H9 (cell line): ENCODE data around the gene PNMA6E. TPM values are rescaled to one million over a fixed set of nuclear protein-coding genes. Genes with fewer than 3 reads are reported as not detected.

Experiments used
- DNase-seq: peaks from one replicate; pipeline ENCODE4 v3.0.0-alpha.2; 2017
- H2AFZ ChIP-seq: one replicate; pipeline ENCODE4 v1.6.1; 2013; ENCODE audit warnings: mild to moderate bottlenecking, low read length, control low read depth, moderate library complexity
- H2AK5ac ChIP-seq: 2 replicates; pipeline ENCODE4 v1.6.1; 2013; ENCODE audit warnings: low read length, control low read depth, mixed read lengths; ENCODE audit not compliant: insufficient read length
- H2BK120ac ChIP-seq: one replicate; pipeline ENCODE4 v1.6.1; 2013; ENCODE audit warnings: low read depth, mild to moderate bottlenecking, low read length, control low read depth, inconsistent platforms; ENCODE audit not compliant: poor library complexity, severe bottlenecking
- H2BK12ac ChIP-seq: 2 replicates; pipeline ENCODE4 v1.6.1; 2013; ENCODE audit warnings: low read length, control low read depth, mixed read lengths, low read depth; ENCODE audit not compliant: insufficient read length
- H2BK15ac ChIP-seq: 2 replicates; pipeline ENCODE4 v1.6.1; 2013; ENCODE audit warnings: low read depth, low read length, control low read depth
- H2BK20ac ChIP-seq: one replicate; pipeline ENCODE4 v1.6.1; 2013; ENCODE audit warnings: low read depth, mild to moderate bottlenecking, low read length, control low read depth, inconsistent platforms; ENCODE audit not compliant: poor library complexity, severe bottlenecking
- H2BK5ac ChIP-seq: 2 replicates; pipeline ENCODE4 v1.6.1; 2013; ENCODE audit warnings: low read length, control low read depth, mixed read lengths; ENCODE audit not compliant: insufficient read length
- H3K14ac ChIP-seq: 2 replicates; pipeline ENCODE4 v1.6.1; 2013; ENCODE audit warnings: low read length, control low read depth; ENCODE audit not compliant: insufficient read depth
- H3K18ac ChIP-seq: 2 replicates; pipeline ENCODE4 v1.6.1; 2013; ENCODE audit warnings: low read depth, mild to moderate bottlenecking, mixed read lengths, low read length, control low read depth; ENCODE audit not compliant: insufficient read length
- H3K23ac ChIP-seq: 2 replicates; pipeline ENCODE4 v1.6.1; 2013; ENCODE audit warnings: low read length, control low read depth, mixed read lengths, low read depth; ENCODE audit not compliant: insufficient read length
- H3K23me2 ChIP-seq: 2 replicates; pipeline ENCODE4 v1.6.1; 2013; ENCODE audit warnings: low read depth, mild to moderate bottlenecking, mixed read lengths, low read length, control low read depth; ENCODE audit not compliant: insufficient read length, poor library complexity, severe bottlenecking
- H3K27ac ChIP-seq: 2 replicates; pipeline ENCODE4 v1.5.1; 2013; ENCODE audit warnings: low read length, control low read depth, mixed read lengths, low read depth; ENCODE audit not compliant: insufficient read length
- H3K27me3 ChIP-seq: 2 replicates; pipeline ENCODE4 v1.6.1; 2013; ENCODE audit warnings: low read length, control low read depth, inconsistent platforms; ENCODE audit not compliant: insufficient read depth
- H3K4ac ChIP-seq: 2 replicates; pipeline ENCODE4 v1.6.1; 2013; ENCODE audit warnings: low read depth, mild to moderate bottlenecking, control low read depth, inconsistent platforms, low read length, moderate library complexity
- H3K4me1 ChIP-seq: 2 replicates; pipeline ENCODE4 v1.6.1; 2013; ENCODE audit warnings: low read length, control low read depth, inconsistent platforms; ENCODE audit not compliant: insufficient read depth
- H3K4me2 ChIP-seq: 2 replicates; pipeline ENCODE4 v1.6.1; 2013; ENCODE audit warnings: low read length, control low read depth, mixed read lengths; ENCODE audit not compliant: insufficient read length, insufficient read depth
- H3K56ac ChIP-seq: 2 replicates; pipeline ENCODE4 v1.6.1; 2013; ENCODE audit warnings: low read depth, mild to moderate bottlenecking, mixed read lengths, low read length, control low read depth; ENCODE audit not compliant: insufficient read length
- H3K79me1 ChIP-seq: 2 replicates; pipeline ENCODE4 v1.6.1; 2013; ENCODE audit warnings: low read depth, mild to moderate bottlenecking, moderate library complexity, low read length, control low read depth, inconsistent platforms; ENCODE audit not compliant: insufficient read depth, poor library complexity, severe bottlenecking
- H3K79me2 ChIP-seq: 2 replicates; pipeline ENCODE4 v1.6.1; 2013; ENCODE audit warnings: low read length, control low read depth, inconsistent platforms; ENCODE audit not compliant: insufficient read depth
- H3K9ac ChIP-seq: 2 replicates; pipeline ENCODE4 v1.6.1; 2013; ENCODE audit warnings: low read length, control low read depth, mixed read lengths; ENCODE audit not compliant: insufficient read length; ENCODE audit errors: extremely low read depth
- H3K9me3 ChIP-seq: one replicate; pipeline ENCODE4 v1.6.1; 2013; ENCODE audit warnings: low read depth, low read length, inconsistent platforms; ENCODE audit not compliant: control insufficient read depth
- H3T11ph ChIP-seq: one replicate; pipeline ENCODE4 v1.6.1; 2013; ENCODE audit warnings: mild to moderate bottlenecking, low read length, control low read depth, inconsistent platforms
- H4K20me1 ChIP-seq: one replicate; pipeline ENCODE4 v1.6.1; 2013; ENCODE audit not compliant: control insufficient read depth, insufficient read length, insufficient read depth
- H4K5ac ChIP-seq: 2 replicates; pipeline ENCODE4 v1.6.1; 2013; ENCODE audit warnings: low read depth, mild to moderate bottlenecking, mixed read lengths, low read length, control low read depth; ENCODE audit not compliant: insufficient read length
- H4K8ac ChIP-seq: replicated peaks from 2 replicates; pipeline ENCODE4 v1.6.1; 2013; ENCODE audit warnings: low read length, control low read depth, mixed read lengths, low read depth; ENCODE audit not compliant: insufficient read length
- H4K91ac ChIP-seq: 2 replicates; pipeline ENCODE4 v1.6.1; 2013; ENCODE audit warnings: low read depth, mild to moderate bottlenecking, moderate library complexity, mixed read lengths, low read length, control low read depth; ENCODE audit not compliant: insufficient read length
- H3K27ac Mint-ChIP-seq, 3 experiments: 2 replicates in 2 of 3; 3 replicates in 1 of 3; pipeline ENCODE4 v1.8.0; 2020 to 2021; ENCODE audit warnings: mixed read lengths in 3 of 3, mild to moderate bottlenecking in 1 of 3, moderate library complexity in 1 of 3
- H3K27me3 Mint-ChIP-seq: 2 replicates; pipeline ENCODE4 v1.8.0; 2021; ENCODE audit warnings: low read depth, mild to moderate bottlenecking, moderate library complexity, mixed read lengths
- H3K36me3 Mint-ChIP-seq, 3 experiments: 2 replicates in 2 of 3; 3 replicates in 1 of 3; pipeline ENCODE4 v1.8.0; 2020 to 2021; ENCODE audit warnings: low read depth in 3 of 3, mixed read lengths in 3 of 3; ENCODE audit not compliant: insufficient read depth in 1 of 3
- H3K4me1 Mint-ChIP-seq, 2 experiments: 2 replicates each; pipeline ENCODE4 v1.8.0; 2020; ENCODE audit warnings: mixed read lengths in 2 of 2
- H3K4me3 Mint-ChIP-seq, 2 experiments: 2 replicates in 1 of 2; 3 replicates in 1 of 2; pipeline ENCODE4 v1.8.0; 2020 to 2021; ENCODE audit warnings: mild to moderate bottlenecking in 2 of 2, mixed read lengths in 2 of 2, moderate library complexity in 1 of 2
- H3K9me3 Mint-ChIP-seq, 2 experiments: 2 replicates in 1 of 2; 3 replicates in 1 of 2; pipeline ENCODE4 v1.8.0; 2020; ENCODE audit warnings: mild to moderate bottlenecking in 2 of 2, mixed read lengths in 2 of 2, moderate library complexity in 1 of 2
- CTCF ChIP-seq: fragments of 200-600 bp; sonication (generic); conservative IDR thresholded peaks from 3 replicates; pipeline ENCODE4 v1.8.0; 2021; ENCODE audit warnings: antibody characterized with exemption, mild to moderate bottlenecking
- WGBS: extraction: QIAGEN DNeasy Blood & Tissue Kit; methylation state at CpG from one replicate; pipeline ENCODE4 v1.1.7; 2013; ENCODE audit warnings: missing lambda C conversion rate, low lambda C conversion rate, mixed read lengths; ENCODE audit not compliant: insufficient read length; ENCODE audit errors: extremely low coverage; 5-methylcytosine and 5-hydroxymethylcytosine counted together
- total RNA-seq: library from RNA; stranded (reverse); gene quantifications from 2 replicates; pipeline ENCODE4 v1.2.1, GENCODE V29; 2021

Gene PNMA6E
- total RNA-seq, 1 experiment from 2014 or later = not detected

- Mint-ChIP-seq H3K27ac (no peak overlapping the region), H3K9me3 (peaks cover 53 to 73% of the 10 kb centered on the region in 2 experiments), H3K4me3 (no peak overlapping the region), H3K36me3 (no peaks in the 10 kb centered on the region; a peak in 1 of 7 replicates), H3K27me3 (peaks cover 7% of the 10 kb centered on the region; the same call in 1 of the 2 replicates), H3K4me1 (no peaks in the 10 kb centered on the region)
- no peak for TF ChIP-seq CTCF
- H3K4me1 ChIP-seq = no peaks in the 10 kb centered on the region
- no peaks in the 10 kb centered on the region for H4K20me1 ChIP-seq
- H3K4ac ChIP-seq = no peak overlapping the region
- H4K8ac ChIP-seq = no peak overlapping the region
- WGBS = no CpG with 5 or more reads among the region's 7 CpGs
- no peaks in the 10 kb centered on the region for H3K27me3 ChIP-seq
- H2BK120ac ChIP-seq = no peak overlapping the region
- no peak overlapping the region for H3K27ac ChIP-seq
- no peak overlapping the region for H4K91ac ChIP-seq
- H3K18ac ChIP-seq = no peak overlapping the region
- peaks cover 11% of the 10 kb centered on the region for H3K9me3 ChIP-seq
- H3K23me2 ChIP-seq = no peaks in the 10 kb centered on the region
- H2AFZ ChIP-seq = no peak overlapping the region
- no peak overlapping the region for H2BK20ac ChIP-seq
- H2AK5ac ChIP-seq = no peak overlapping the region
- no peak overlapping the region for H4K5ac ChIP-seq
- no peak for DNase-seq
- H2BK15ac ChIP-seq = no peak overlapping the region
- no peak overlapping the region for H3K14ac ChIP-seq
- H3K4me2 ChIP-seq = no peak overlapping the region
- no peaks in the 10 kb centered on the region for H3K79me2 ChIP-seq
- no peak overlapping the region for H3K23ac ChIP-seq
- H3K79me1 ChIP-seq = no peaks in the 10 kb centered on the region
- H2BK12ac ChIP-seq = no peak overlapping the region
- H3K56ac ChIP-seq = no peak overlapping the region
- no peak overlapping the region for H3K9ac ChIP-seq
- no peak overlapping the region for H2BK5ac ChIP-seq
- no peak overlapping the region for H3T11ph ChIP-seq
These were observed 40.1 kb upstream of the PNMA6E start for GRCh38 chrX:153441296-153441695.
